Tibial nerve (tissue), 4 donors: ENCODE data around the gene GIT1. TPM values are rescaled to one million over a fixed set of nuclear protein-coding genes. Genes with fewer than 3 reads are reported as not detected.

Source experiments
- DNase-seq, 2 donors: peaks; one replicate each; pipeline ENCODE4 v3.0.0-alpha.2; 2019; ENCODE audit warnings: low spot score in 2 of 2
- H3K27ac ChIP-seq, 4 donors: fragments of 200-600 bp; sonication (generic) in 3 of 4; one replicate each; pipeline ENCODE4 v1.5.1; 2017 to 2019; ENCODE audit warnings: mild to moderate bottlenecking in 1 of 4
- H3K27me3 ChIP-seq, 2 donors: fragments of 200-600 bp; sonication (generic) in 1 of 2; one replicate each; pipeline versions ENCODE4 v1.5.1 to v1.6.0; 2017 to 2019
- H3K36me3 ChIP-seq, 3 donors: fragments of 200-600 bp; sonication (generic); one replicate each; pipeline ENCODE4 v1.5.1; 2018 to 2019
- H3K4me1 ChIP-seq, 4 donors: fragments of 200-600 bp; sonication (generic) in 3 of 4; one replicate each; pipeline ENCODE4 v1.5.1; 2017 to 2019
- H3K4me3 ChIP-seq, 4 donors: fragments of 200-600 bp; sonication (generic) in 3 of 4; one replicate each; pipeline ENCODE4 v1.5.1; 2017 to 2019; ENCODE audit warnings: mild to moderate bottlenecking in 1 of 4, moderate library complexity in 1 of 4
- H3K9me3 ChIP-seq, 4 donors: fragments of 200-600 bp; sonication (generic) in 3 of 4; one replicate each; pipeline ENCODE4 v1.5.1; 2017 to 2019
- EP300 ChIP-seq, 2 donors: sonication (generic); formaldehyde crosslinking; IDR thresholded peaks; one replicate each; pipeline ENCODE4 v1.6.1; 2017; ENCODE audit warnings: antibody characterized with exemption in 2 of 2, mild to moderate bottlenecking in 1 of 2
- POLR2A ChIP-seq, 2 donors: fragments of 450-650 bp; IDR thresholded peaks; one replicate each; pipeline ENCODE4 v1.6.1; 2017; ENCODE audit warnings: antibody characterized with exemption in 2 of 2, mild to moderate bottlenecking in 2 of 2, moderate library complexity in 2 of 2
- WGBS, 2 donors: methylation state at CpG; one replicate each; pipeline ENCODE4 v1.1.5; 2018; 5-methylcytosine and 5-hydroxymethylcytosine counted together
- total RNA-seq, 4 donors: library from RNA; depleted of rRNA; stranded (reverse); fragments of >200 nt; gene quantifications; one replicate each; pipeline ENCODE4 v1.1.0, GENCODE V29; 2016
- TF ChIP-seq, protein P1 (sequence below), 5 experiments: fragments of 200-600 bp in 3 of 5; fragments of 450-650 bp in 2 of 5; sonication (generic) in 3 of 5; IDR thresholded peaks; one replicate each; pipeline ENCODE4 v1.5.1; 2016 to 2019; ENCODE audit warnings: antibody characterized with exemption in 5 of 5, mild to moderate bottlenecking in 3 of 5, moderate library complexity in 2 of 5

GIT1 gene
- total RNA-seq, 4 donors from 2014 or later = 51.3 to 100 (median 89.7) TPM

DNA sequence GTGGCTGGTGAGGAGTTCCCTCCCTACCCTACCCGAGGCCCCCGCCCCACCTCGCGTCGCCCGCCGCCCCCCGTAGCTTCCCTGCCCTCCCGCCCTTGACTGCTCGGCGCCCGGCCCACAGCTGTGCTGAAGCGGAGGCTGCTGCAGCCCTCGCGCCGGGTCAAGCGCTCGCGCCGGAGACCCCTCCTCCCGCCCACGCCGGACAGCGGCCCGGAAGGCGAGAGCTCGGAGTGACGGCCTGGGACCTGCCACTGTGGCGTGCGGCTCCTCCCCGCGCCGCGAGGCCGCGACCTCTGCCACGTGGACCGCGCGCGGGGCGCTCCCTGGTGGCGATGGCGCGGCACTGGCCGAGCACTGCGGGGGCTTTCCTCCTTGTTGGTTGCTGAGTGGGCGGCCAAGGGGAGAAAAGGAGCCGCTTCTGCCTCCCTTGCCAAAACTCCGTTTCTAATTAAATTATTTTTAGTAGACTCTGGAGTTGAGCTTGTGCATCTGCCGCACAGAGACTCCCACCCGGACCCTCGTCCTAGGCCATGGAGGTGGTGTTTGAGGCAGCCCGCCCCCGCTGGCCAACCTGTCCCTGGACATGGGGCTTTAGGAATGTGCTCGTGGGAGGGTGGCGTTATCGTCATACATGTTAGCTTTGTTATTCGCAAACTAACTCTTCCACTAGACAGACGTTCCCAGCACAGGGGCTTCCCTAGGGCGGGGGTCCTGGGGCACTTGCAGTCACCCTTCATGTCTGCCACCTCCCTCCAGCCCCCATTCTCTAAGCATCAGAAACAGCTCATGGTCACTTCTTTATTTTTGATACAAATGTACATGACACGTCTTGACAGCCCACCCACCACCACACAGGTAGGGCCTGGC, 16.5 kb downstream of the GIT1 start:
- Histone ChIP-seq H3K9me3 (no peaks in the 10 kb centered on the region), H3K4me3 (peak overlapping the region in 3 of 4 donors; percentile 1 to 44 (median 33)), H3K27me3 (no peaks in the 10 kb centered on the region), H3K4me1 (peaks cover 0 to 69% (median 27%) of the 10 kb centered on the region in 4 donors), H3K36me3 (peaks cover 0 to 47% (median 15%) of the 10 kb centered on the region in 3 donors), H3K27ac (peak overlapping the region in 3 of 4 donors; percentile 18 to 90 (median 69))
- DNase-seq = peak; percentile 41 to 44
- 38 to 47% methylated on average over 15 to 16 of the region's 62 CpGs for WGBS, 2 donors
- no peak for TF ChIP-seq POLR2A (IDR thresholded peaks at IDR 0.05)
- TF ChIP-seq, protein P1, sequence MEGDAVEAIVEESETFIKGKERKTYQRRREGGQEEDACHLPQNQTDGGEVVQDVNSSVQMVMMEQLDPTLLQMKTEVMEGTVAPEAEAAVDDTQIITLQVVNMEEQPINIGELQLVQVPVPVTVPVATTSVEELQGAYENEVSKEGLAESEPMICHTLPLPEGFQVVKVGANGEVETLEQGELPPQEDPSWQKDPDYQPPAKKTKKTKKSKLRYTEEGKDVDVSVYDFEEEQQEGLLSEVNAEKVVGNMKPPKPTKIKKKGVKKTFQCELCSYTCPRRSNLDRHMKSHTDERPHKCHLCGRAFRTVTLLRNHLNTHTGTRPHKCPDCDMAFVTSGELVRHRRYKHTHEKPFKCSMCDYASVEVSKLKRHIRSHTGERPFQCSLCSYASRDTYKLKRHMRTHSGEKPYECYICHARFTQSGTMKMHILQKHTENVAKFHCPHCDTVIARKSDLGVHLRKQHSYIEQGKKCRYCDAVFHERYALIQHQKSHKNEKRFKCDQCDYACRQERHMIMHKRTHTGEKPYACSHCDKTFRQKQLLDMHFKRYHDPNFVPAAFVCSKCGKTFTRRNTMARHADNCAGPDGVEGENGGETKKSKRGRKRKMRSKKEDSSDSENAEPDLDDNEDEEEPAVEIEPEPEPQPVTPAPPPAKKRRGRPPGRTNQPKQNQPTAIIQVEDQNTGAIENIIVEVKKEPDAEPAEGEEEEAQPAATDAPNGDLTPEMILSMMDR (IDR thresholded peaks at IDR 0.05) = peak; percentile 75 to 88 (median 85)
- TF ChIP-seq EP300 (IDR thresholded peaks at IDR 0.05) = no peak

GRCh38 chr17:29571883-29572681, 17.4 kb downstream of the GIT1 start:
- peak overlapping the region in 3 of 4 donors; percentile 1 to 44 (median 33) for H3K4me3 ChIP-seq
- no peaks in the 10 kb centered on the region for H3K9me3 ChIP-seq
- peaks cover 0 to 61% (median 24%) of the 10 kb centered on the region in 4 donors for H3K4me1 ChIP-seq
- DNase-seq = peak in 1 of 2 donors; percentile 12
- H3K36me3 ChIP-seq = peaks cover 0 to 39% (median 12%) of the 10 kb centered on the region in 3 donors
- 38 to 42% methylated on average over 19 to 20 of the region's 30 CpGs for WGBS, 2 donors
- TF ChIP-seq, protein P1 (IDR thresholded peaks at IDR 0.05) = no peak
- TF ChIP-seq POLR2A (IDR thresholded peaks at IDR 0.05) (no peak), EP300 (IDR thresholded peaks at IDR 0.05) (no peak)
- no peaks in the 10 kb centered on the region for H3K27me3 ChIP-seq
- H3K27ac ChIP-seq = peak overlapping the region in 3 of 4 donors; percentile 18 to 90 (median 69)

DNA sequence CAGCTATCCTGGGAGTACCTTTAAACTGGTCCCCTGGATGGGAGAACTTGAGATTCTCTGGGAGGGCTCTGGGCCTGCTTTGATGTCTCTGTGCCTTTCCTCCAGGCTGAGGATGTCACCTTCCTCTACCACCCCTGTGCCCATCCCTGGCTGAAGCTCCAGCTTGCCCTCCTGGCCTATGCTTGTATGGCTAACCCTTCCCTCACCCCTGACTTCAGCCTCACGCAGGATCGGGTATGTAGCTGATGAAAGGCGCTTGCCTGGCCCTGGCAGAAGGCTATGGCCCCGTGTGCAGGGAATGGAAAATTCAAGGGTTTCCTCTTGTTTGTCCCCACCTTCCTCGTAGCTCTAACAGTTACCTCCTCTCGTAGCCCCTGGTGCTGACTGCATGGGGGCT, 18.0 kb downstream of the GIT1 start:
- H3K4me1 ChIP-seq = peaks cover 0 to 61% (median 24%) of the 10 kb centered on the region in 4 donors
- no peaks in the 10 kb centered on the region for H3K27me3 ChIP-seq
- DNase-seq = no peak
- peaks cover 0 to 33% (median 6%) of the 10 kb centered on the region in 3 donors for H3K36me3 ChIP-seq
- peak overlapping the region in 3 of 4 donors; percentile 18 to 90 (median 69) for H3K27ac ChIP-seq
- TF ChIP-seq EP300 (IDR thresholded peaks at IDR 0.05) = no peak
- TF ChIP-seq, protein P1 (IDR thresholded peaks at IDR 0.05) = no peak
- no peak for TF ChIP-seq POLR2A (IDR thresholded peaks at IDR 0.05)
- no peak overlapping the region for H3K4me3 ChIP-seq
- WGBS, 2 donors = 60 to 68% methylated on average over 6 of the region's 6 CpGs
- no peaks in the 10 kb centered on the region for H3K9me3 ChIP-seq

- Histone ChIP-seq H3K27me3 (no peaks in the 10 kb centered on the region), H3K4me3 (no peak overlapping the region), H3K9me3 (no peaks in the 10 kb centered on the region), H3K36me3 (peaks cover 0 to 23% (median 0%) of the 10 kb centered on the region in 3 donors), H3K27ac (peak overlapping the region in 2 of 4 donors; percentile 61 to 90), H3K4me1 (peaks cover 0 to 67% (median 27%) of the 10 kb centered on the region in 4 donors)
- peak in 1 of 2 donors; percentile 10 for DNase-seq
- TF ChIP-seq POLR2A (IDR thresholded peaks at IDR 0.05) (no peak), EP300 (IDR thresholded peaks at IDR 0.05) (no peak)
- TF ChIP-seq, protein P1 (IDR thresholded peaks at IDR 0.05) = no peak
- 57 to 65% methylated on average over 7 of the region's 7 CpGs for WGBS, 2 donors
Observed at GRCh38 chr17:29570521-29570920, 18.9 kb downstream of the GIT1 start.
